GM19324 (cell line): Measurements from ENCODE around the gene EIF3B.

Experiments
- ATAC-seq: cut with Tn5 transposase; IDR thresholded peaks from one replicate; pipeline ENCODE4 v1.9.1; 2021; ENCODE audit warnings: mild to moderate bottlenecking, moderate library complexity; ENCODE audit not compliant: unreplicated experiment, low FRiP score

EIF3B gene

GRCh38 chr7:2421943-2422310 is 67.3 kb downstream of the EIF3B start:
- ATAC-seq, result no peak

GRCh38 chr7:2425749-2426148 is 71.1 kb downstream of the EIF3B start:
- no peak for ATAC-seq
